Choroid plexus epithelial cell (primary cell): Measurements from ENCODE around the gene ATP23.

ENCODE experiments used
- DNase-seq: peaks from one replicate; pipeline ENCODE4 v3.0.0-alpha.2; 2010; ENCODE audit warnings: low read depth
- H3K4me3 ChIP-seq: 2 replicates; pipeline ENCODE4 v1.5.1; 2011; ENCODE audit warnings: low read depth, mild to moderate bottlenecking, control low read depth, low read length, moderate library complexity
- TF ChIP-seq, protein P1 (sequence below): conservative IDR thresholded peaks from 2 replicates; pipeline ENCODE4 v1.5.1; 2011; ENCODE audit warnings: low read depth, mild to moderate bottlenecking, control low read depth, inconsistent platforms, low read length, moderate library complexity

The ATP23 gene

DNA sequence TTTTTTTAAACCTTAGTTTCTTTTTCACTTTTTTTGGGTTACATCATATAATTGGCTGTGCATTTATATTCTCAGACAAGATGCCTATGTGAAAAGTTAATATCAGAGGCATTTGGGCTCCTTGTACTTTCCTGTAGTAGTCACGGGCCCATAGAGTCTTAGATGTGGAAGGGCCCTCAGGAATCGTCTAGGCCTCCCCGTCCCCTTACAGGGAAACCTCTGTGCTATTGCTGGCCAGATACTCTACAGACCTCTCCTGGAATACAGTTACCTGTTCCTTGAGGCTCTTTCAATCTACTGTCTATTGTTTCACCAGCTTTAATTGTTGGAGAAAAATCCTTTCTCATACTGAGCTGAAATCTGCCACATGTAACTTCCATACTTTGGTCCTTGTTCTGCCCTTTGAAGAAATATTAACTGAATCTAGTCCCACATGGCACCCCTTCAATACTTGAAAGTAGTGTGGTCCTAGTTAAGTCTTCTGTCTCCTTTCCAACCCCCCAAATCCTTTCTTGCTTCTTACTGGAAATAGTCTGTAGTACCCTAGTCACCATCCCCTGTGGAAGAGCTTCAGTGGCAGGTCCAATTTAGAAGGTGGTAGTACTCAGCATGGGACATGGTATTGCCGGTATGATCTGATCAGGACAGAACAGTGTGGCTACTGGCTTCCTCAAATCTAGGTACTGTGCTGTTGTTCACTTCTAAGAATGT is 3.1 kb downstream of the ATP23 start:
- H3K4me3 ChIP-seq: no peak overlapping the region
- TF ChIP-seq, protein P1, sequence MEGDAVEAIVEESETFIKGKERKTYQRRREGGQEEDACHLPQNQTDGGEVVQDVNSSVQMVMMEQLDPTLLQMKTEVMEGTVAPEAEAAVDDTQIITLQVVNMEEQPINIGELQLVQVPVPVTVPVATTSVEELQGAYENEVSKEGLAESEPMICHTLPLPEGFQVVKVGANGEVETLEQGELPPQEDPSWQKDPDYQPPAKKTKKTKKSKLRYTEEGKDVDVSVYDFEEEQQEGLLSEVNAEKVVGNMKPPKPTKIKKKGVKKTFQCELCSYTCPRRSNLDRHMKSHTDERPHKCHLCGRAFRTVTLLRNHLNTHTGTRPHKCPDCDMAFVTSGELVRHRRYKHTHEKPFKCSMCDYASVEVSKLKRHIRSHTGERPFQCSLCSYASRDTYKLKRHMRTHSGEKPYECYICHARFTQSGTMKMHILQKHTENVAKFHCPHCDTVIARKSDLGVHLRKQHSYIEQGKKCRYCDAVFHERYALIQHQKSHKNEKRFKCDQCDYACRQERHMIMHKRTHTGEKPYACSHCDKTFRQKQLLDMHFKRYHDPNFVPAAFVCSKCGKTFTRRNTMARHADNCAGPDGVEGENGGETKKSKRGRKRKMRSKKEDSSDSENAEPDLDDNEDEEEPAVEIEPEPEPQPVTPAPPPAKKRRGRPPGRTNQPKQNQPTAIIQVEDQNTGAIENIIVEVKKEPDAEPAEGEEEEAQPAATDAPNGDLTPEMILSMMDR: no peak
- no peak for DNase-seq

DNA sequence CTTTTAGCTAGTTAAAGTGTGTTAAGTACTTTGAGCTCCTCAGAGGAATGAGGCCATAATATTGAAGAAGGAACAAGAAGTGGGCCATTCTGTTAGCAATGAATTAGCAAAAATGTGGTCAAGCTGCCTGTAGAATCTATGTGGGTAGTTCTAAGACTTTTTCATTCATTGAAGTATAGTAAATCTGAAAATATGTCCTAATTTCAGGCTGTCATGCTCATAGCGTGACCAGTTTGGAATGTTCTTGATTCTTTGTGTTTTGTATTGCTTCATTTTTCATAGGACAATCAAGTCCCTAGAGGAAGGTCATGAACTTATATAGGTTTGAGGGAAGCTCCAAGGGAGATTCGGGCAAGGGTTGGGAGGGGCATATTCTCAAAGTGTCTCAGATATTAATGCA is 11.4 kb downstream of the ATP23 start:
- no peak overlapping the region for H3K4me3 ChIP-seq
- DNase-seq: no peak
- TF ChIP-seq, protein P1: no peak

- H3K4me3 ChIP-seq: no peak overlapping the region
- TF ChIP-seq, protein P1: no peak
- no peak for DNase-seq
Observed at GRCh38 chr12:57954768-57955167, 13.4 kb downstream of the ATP23 start.

GRCh38 chr12:57958061-57958657 is 16.8 kb downstream of the ATP23 start:
- no peak for DNase-seq
- H3K4me3 ChIP-seq: no peak overlapping the region
- TF ChIP-seq, protein P1: no peak

DNA sequence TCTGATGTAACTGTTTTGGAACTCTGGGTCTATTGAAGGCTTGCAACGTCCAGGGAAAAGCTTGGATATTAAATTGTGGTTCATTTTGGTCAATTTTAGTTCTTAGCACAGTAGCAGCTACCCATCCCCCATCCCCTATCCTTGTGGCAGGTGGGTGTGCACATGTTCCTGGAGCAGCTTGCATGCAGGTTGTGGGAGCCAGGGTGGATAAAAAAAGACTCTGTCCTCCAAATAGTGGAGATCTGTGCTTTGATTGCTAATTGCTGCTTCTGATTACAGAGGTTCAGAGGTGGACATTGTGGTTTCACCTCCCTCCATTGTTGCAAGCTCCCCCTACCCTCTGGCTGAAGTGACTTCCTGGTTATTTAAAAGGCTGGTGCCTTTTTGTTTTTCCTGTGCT is 23.1 kb downstream of the ATP23 start:
- no peak overlapping the region for H3K4me3 ChIP-seq
- DNase-seq: no peak
- TF ChIP-seq, protein P1: no peak

DNA sequence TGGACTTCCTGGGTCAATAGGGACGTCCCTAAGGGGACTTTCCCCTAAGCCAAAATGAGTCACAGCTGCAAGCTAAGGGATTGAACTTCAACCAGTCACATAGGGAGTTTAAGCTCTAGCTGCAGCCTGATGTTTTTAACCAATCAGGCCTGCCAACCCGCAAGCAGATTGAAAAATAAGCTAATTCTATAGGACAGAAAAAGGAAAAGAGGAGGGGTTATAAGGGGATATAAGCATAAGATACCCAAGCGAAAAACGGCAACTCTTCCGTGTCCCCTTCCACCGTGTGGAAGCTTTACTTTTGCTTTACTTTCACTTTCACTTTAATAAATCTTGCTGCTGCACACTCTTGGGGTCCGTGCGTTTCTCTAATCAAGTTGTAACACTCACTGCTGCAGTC is 24.4 kb downstream of the ATP23 start:
- no peak overlapping the region for H3K4me3 ChIP-seq
- DNase-seq: no peak

DNA sequence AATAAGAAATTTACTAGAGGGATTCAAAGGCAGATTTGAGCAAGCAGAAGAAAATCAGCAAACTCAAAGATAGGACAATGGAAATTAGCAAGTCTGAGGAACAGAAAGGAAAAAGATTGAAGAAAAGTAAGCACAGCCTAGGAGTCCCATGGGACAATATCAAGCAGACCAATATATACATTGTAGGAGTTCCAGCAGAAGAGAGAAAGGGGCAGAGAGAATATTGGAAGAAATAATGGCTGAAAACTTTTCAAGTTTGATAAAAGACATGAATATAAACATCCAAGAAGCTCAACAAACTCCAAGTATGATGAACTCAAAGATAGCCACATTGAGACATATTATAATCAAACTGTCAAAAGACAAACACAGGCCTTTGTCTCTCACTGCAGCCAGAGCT is 25.2 kb downstream of the ATP23 start:
- no peak overlapping the region for H3K4me3 ChIP-seq
- TF ChIP-seq, protein P1: no peak
- DNase-seq: no peak

More for the DNA sequence above, 24.4 kb downstream of the ATP23 start:
- TF ChIP-seq, protein P1: no peak
